Measurements from ENCODE around the gene LIPT2. TPM values are rescaled to one million over a fixed set of nuclear protein-coding genes. Genes with fewer than 3 reads are reported as not detected.

LIPT2 gene
- total and polyA plus RNA-seq, 2 donors from 2014 or later = 4.0 to 8.9 TPM

- H3K27ac ChIP-seq (ENCODE audit: low read depth in 2 of 2, low read length in 2 of 2) = no peak overlapping the region
- no peak overlapping the region for H3K9ac ChIP-seq (ENCODE audit: low read length in 3 of 3)
- H3K9me3 ChIP-seq (ENCODE audit: control insufficient read depth in 2 of 3, insufficient read depth in 1 of 3, low read length in 3 of 3) = no peaks in the 10 kb centered on the region
- no peak overlapping the region for H3K4me3 ChIP-seq (ENCODE audit: low read length in 3 of 3)
- no peak for FAIRE-seq
- no peak for DNase-seq
- H3K36me3 ChIP-seq (ENCODE audit: control insufficient read depth in 2 of 3, insufficient read depth in 3 of 3, low read length in 3 of 3) = peaks cover 0 to 28% (median 7%) of the 10 kb centered on the region in 3 donors
- TF ChIP-seq, protein P1, sequence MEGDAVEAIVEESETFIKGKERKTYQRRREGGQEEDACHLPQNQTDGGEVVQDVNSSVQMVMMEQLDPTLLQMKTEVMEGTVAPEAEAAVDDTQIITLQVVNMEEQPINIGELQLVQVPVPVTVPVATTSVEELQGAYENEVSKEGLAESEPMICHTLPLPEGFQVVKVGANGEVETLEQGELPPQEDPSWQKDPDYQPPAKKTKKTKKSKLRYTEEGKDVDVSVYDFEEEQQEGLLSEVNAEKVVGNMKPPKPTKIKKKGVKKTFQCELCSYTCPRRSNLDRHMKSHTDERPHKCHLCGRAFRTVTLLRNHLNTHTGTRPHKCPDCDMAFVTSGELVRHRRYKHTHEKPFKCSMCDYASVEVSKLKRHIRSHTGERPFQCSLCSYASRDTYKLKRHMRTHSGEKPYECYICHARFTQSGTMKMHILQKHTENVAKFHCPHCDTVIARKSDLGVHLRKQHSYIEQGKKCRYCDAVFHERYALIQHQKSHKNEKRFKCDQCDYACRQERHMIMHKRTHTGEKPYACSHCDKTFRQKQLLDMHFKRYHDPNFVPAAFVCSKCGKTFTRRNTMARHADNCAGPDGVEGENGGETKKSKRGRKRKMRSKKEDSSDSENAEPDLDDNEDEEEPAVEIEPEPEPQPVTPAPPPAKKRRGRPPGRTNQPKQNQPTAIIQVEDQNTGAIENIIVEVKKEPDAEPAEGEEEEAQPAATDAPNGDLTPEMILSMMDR (IDR thresholded peaks at IDR 0.05; ENCODE audit: borderline replicate concordance, extremely low read depth, insufficient read depth) = no peak
- intact Hi-C loops (cut with DNase I) = loop anchor here (10.0 kb wide), 1 partner anchor 107 kb away; no protein-coding TSS in a partner anchor
- H3K27me3 ChIP-seq (ENCODE audit: control insufficient read depth, insufficient read depth, low read length) = no peaks in the 10 kb centered on the region
- peaks cover 0 to 16% (median 8%) of the 10 kb centered on the region in 3 donors for H3K4me1 ChIP-seq (ENCODE audit: control insufficient read depth in 2 of 3, insufficient read depth in 2 of 3, low read depth in 1 of 3, low read length in 3 of 3)
Measured at GRCh38 chr11:74457356-74457755, 36.2 kb downstream of the LIPT2 start.

DNA sequence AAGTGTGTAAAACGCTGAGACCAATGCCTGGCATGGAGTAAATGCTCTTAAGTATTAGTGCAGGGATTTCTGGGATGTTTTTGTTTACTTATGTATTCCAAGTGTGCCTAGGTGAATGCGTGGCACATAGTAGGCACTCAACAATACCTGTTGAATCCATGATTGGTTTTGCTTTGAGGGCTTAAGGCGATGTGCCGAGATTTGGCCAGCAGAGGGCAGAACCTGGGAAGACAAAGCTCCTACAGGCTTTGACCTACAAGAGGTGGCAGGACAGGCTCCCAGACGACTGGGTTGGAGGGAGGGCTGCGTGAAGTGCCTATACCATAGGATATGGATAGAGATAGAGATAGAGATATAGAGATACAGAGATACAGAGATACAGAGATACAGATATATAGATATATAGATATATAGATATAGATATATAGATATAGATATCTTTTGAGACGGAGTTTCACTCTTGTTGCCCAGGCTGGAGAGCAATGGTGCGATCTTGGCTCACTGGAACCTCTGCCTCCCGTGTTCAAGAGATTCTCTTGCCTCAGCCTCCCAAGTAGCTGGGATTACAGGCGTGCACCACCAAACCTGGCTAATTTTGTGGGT lies 40.0 kb downstream of the LIPT2 start:
- TF ChIP-seq, protein P1 (IDR thresholded peaks at IDR 0.05; ENCODE audit: borderline replicate concordance, extremely low read depth, insufficient read depth) = peak; percentile 83
- H3K27me3 ChIP-seq (ENCODE audit: control insufficient read depth, insufficient read depth, low read length) = no peaks in the 10 kb centered on the region
- no peak for FAIRE-seq

DNA sequence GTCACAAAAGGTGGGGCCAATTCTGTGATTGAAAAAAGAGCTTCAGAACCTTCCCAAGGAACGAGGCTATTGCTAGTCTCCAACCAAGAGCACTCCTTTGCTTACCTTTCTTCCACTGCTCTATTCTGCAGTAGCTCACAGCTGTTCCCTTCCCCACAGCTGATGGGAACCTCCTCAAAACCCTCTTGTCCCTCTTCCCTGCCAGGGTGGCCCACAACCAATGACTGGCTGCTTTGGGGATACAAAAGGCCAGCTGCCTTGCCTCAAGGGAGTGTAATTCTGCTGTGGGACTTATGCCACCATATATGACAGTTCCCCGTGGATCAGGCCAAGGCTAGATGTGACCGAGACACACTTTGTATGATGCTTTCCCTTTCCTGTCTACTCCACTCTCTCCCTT lies 41.2 kb downstream of the LIPT2 start:
- FAIRE-seq (no peak), DNase-seq (no peak)
- Histone ChIP-seq H3K27me3 (ENCODE audit: control insufficient read depth, insufficient read depth, low read length) (no peaks in the 10 kb centered on the region), H3K9me3 (ENCODE audit: control insufficient read depth in 2 of 3, insufficient read depth in 1 of 3, low read length in 3 of 3) (no peaks in the 10 kb centered on the region), H3K27ac (ENCODE audit: low read depth in 2 of 2, low read length in 2 of 2) (no peak overlapping the region), H3K36me3 (ENCODE audit: control insufficient read depth in 2 of 3, insufficient read depth in 3 of 3, low read length in 3 of 3) (peaks cover 0 to 11% (median 1%) of the 10 kb centered on the region in 3 donors), H3K9ac (ENCODE audit: low read length in 3 of 3) (no peak overlapping the region), H3K4me3 (ENCODE audit: low read length in 3 of 3) (no peak overlapping the region), H3K4me1 (ENCODE audit: control insufficient read depth in 2 of 3, insufficient read depth in 2 of 3, low read depth in 1 of 3, low read length in 3 of 3) (no peaks in the 10 kb centered on the region)
- intact Hi-C loops (cut with DNase I) = loop anchor here (10.0 kb wide), 1 partner anchor 112 kb away; no protein-coding TSS in a partner anchor
- TF ChIP-seq, protein P1 (IDR thresholded peaks at IDR 0.05; ENCODE audit: borderline replicate concordance, extremely low read depth, insufficient read depth) = no peak

More for the DNA sequence above, 40.0 kb downstream of the LIPT2 start:
- intact Hi-C loops (cut with DNase I) = loop anchor here (10.0 kb wide), 1 partner anchor 111 kb away; no protein-coding TSS in a partner anchor
- H3K36me3 ChIP-seq (ENCODE audit: control insufficient read depth in 2 of 3, insufficient read depth in 3 of 3, low read length in 3 of 3) = peaks cover 0 to 14% (median 5%) of the 10 kb centered on the region in 3 donors
- no peak overlapping the region for H3K27ac ChIP-seq (ENCODE audit: low read depth in 2 of 2, low read length in 2 of 2)
- no peak overlapping the region for H3K4me3 ChIP-seq (ENCODE audit: low read length in 3 of 3)
- no peak overlapping the region for H3K9ac ChIP-seq (ENCODE audit: low read length in 3 of 3)
- H3K9me3 ChIP-seq (ENCODE audit: control insufficient read depth in 2 of 3, insufficient read depth in 1 of 3, low read length in 3 of 3) = no peaks in the 10 kb centered on the region
- no peaks in the 10 kb centered on the region for H3K4me1 ChIP-seq (ENCODE audit: control insufficient read depth in 2 of 3, insufficient read depth in 2 of 3, low read depth in 1 of 3, low read length in 3 of 3)
- DNase-seq = peak in 4 of 5 donors; percentile 56 to 70 (median 65)
